GM18526 (cell line): Measurements from ENCODE around the gene ABHD1.

Experiments used
- POLR2A ChIP-seq: IDR thresholded peaks from 3 replicates; pipeline ENCODE4 v1.6.1; 2011; ENCODE audit not compliant: insufficient read length; ENCODE audit errors: extremely low read depth

ABHD1 gene

DNA sequence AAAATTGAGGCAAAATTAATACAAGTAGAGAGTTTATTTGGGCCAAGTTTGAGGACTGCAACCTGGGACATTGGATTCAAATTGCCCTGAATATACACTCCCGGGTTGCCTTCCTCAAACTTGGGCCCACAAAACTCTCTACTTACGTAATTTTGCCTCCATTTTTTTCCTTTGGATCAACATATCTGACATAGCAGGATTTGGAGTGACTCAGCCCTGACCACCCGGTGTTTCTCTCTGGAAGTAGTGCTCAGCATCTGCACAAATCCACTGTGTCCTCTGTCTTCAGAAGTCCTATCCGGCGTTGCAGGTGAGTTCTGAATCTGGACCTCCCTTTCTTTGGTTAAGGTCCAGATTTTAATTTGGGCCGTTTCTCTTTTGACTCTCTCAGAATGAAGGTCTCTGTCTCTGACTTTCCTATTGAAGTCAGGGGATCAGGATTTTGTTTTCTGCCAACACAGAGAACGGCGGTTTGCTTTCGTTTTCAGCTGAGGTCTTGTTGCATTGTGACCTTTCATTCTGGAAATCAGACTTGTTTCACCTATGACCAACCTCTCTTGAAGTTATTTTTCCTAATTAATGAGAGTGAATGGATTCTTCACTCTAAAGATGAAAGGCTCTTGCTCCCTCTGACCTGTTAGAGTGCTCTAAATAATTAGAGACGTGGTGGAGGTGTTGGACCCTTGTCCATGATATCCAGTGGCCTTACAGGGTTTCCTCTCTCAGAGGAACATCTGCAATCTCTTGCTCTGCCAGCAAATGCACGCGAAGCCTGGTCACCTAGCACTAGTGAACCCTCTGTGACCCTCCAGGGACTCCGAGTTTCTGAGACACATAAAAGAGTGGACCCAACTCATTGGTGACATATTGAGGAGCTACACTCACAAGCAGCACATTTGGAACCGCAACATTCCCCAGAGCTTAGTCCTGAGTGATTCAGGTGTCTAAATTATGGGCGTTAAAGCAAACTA is 38.8 kb downstream of the ABHD1 start:
- no peak for TF ChIP-seq POLR2A

DNA sequence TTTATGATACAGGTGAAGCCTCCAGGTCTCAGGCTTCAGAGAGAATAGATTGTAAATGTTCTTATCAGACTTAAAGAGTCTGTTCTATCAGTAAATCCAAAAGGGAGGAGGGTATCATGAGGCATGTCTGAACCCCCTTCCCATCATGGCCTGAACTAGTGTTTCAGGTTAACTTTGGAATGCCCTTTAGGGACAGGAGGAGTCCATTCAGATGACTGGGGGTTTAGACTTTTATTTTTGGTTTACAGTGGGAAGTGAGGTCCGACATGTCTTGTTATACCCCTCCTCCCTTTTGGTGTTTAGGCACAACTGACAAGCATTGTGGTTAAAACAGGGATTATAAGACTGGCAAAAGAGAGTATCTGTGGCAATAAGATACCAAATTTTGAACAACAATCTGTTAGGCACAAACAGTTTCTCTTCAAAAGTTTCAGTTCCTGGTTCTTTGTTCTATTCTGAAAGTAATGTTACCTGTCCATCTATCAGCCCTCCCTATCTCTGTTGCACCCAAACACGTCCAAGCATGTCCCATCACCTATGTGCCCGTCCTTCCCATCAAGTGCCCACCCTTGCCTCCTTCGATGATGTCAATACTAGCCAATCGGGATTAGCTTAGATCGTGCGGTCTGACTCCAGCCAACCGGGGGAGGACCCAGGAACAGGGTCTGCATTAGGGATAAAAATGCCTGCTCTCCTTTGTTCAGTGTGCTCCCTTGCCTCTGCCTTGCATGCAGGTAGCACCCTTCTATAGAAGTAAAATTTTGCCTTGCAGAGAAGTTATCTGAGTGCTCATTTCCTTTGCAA is 41.5 kb downstream of the ABHD1 start:
- no peak for TF ChIP-seq POLR2A

DNA sequence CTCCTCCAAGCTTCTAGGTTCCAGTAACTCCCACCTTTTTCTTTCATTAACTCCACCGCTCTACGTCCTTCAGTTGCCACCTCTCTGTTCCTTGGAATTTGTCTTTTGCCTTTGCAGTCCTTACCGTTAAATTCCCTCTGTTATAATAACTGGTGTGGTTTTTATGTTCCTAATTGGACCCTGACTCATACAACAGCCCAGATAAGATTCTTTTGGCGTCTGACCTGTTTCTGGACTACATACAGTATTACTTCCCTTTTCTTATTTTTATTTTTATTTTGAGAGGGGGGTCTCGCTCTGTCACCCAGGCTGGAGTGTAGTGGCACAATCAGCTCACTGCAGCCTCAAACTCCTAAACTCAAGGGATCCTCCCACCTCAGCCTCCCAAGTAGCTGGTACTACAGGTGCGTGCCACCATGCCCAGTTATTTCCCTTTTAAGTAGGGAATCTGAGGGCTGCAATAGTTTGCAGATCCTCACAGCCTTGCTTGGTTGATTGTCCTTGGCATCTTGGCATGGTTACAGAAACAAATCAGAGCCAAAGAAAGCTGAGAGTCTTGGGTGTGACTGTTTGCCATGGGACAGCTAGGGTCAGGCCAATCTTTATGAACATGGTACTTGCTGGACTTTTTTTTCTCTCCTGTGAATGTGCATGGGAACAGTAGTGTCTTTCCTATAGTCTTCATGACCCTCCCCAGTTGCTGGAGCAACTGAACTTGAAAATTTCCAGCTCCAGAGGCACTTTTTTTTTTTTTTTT is 47.1 kb downstream of the ABHD1 start:
- no peak for TF ChIP-seq POLR2A

DNA sequence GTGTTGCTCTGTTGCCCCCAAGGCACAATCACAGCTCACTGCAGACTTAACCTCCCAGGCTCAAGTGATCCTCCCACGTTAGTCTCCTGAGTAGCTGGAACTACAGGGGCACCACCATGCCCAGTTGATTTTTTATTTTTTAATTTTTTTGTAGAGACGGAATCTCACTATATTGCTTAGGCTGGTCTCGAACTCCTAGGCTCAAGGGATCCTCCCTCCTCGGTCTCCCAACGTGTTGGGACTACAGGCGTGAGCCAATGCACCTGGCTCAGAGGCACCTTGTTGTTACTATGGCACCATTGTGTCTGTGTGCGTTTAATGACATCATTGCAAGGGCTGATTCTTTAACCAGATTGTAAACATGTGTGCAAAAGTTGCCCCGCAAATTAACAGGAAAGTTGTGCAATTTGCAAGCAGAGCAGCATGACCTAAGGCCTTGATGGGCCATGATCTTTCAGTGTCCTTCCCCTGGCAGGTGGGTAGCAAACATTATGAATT is 47.8 kb downstream of the ABHD1 start:
- no peak for TF ChIP-seq POLR2A

DNA sequence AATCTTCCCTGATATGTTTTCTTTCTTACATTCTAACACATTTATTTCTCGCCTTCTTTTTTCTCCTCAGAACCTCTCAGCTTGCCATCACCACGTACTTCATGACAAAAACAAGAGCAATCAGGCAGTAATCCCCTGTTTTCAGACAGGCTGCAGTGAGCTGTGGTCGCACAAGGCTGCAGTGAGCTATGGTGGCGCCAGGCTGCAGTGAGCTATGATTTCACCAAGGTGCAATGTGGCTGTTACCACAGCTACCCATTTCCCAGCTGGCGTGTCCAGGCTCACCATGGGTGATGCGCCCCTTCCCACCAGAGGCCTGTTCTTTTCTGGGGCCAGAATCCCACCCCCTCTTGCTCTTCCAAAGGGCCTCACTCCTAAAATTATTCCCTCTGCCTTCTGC is 51.0 kb downstream of the ABHD1 start:
- no peak for TF ChIP-seq POLR2A

DNA sequence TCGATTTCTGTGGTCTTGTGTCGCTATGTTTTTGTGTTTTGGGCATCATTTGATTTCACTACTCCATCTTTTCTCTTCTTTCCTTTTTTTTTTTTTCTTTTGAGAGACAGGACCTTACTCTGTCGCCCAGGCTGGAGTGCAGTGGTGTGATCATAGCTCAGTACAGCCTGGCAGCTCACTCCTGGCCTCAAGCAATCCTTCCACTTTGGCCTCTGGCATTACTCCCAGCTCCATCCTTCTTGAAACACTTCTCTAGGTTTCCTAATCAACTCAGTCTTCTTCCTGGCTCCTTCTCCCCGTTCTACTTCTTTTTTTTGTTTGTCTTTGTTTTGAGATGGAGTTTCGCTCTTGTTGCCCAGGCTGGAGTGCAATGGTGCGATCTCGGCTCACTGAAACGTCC is 51.7 kb downstream of the ABHD1 start:
- no peak for TF ChIP-seq POLR2A

DNA sequence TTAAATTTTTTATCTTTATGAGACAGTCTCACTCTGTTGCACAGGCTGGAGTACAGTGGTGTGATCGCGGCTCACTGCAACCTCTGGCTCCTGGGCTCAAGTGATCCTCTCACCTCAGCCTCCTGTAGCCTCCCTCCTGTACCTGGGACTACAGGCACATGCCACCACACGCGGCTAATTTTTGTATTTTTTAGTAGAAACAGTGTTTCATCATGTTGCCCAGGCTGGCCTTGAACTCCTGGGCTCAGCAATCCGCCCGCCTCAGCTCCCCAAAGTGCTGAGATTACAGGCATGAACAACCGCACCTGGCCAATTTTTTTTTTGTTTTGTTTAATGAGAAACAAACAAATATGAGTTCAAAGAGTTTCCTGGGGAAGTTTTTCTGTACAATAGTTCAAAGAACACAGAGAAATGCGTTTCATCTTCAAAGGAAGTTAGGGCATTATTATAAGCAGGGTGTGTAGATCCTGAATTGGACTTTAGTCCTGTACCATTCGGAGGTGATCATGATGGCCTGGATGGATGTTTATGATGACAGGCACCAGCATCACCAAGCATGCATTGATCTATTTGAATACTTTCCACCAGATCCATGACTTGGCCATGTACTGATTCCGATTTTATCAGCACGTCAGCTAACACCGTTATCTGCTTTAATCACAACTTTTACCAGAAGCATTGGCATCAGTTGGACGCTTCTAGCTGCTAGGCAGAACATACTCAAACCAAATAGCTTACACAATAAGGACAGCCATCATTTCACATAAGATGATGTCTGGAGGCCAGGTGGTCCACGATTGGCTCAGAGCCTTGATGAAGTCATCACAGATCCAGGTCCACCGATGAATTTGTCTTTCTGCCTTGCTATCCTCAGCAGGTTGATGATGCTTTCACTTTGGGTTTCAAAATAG is 54.1 kb downstream of the ABHD1 start:
- TF ChIP-seq POLR2A = no peak

DNA sequence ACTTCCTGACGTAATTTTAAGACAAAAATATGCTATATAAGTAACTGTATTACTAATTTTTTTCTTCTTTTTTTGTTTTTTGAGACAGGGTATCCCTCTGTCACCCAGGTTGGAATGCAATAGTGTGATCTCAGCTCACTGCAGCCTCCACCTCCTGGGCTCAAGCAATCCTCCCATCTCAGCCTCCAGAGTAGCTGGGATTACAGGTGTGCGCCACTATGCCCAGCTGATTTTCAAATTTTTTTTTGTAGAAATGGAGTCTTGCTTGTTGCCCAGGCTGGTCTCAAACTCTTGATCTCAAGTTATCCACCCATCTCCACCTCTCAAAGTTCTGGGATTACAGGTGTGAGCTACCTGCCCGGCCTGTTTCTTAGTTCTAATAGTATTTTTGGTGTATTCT is 54.9 kb downstream of the ABHD1 start:
- TF ChIP-seq POLR2A = no peak

DNA sequence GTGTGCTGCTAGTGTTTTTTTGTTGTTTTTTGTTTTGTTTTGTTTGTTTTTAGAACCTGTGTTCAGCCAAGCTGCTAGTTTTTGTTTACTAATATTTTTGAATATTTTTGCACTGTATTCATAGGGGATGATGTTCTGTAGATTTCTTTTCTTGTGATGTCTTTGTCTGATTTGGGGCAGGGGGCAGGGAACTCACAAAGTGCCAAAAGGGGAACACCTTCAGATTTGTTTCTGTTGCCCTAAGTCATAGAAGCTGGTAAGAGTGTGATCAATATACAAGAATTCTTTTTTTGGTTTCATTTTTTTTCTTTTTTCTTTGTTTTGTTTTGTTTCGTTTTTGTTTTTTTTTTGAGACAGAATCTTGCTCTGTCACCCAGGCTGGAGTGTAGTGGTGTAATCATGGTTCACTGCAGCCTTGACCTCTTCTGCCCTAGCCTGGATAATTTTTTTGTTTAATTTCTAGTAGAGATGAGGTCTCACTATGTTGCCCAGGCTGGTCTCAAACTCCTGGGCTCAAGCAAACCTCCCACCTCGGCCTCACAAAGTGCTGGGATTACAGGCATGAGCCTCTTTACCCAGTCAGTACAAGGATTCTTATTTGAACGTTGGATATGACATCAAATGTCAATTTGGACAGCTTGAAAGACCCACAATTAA is 55.9 kb downstream of the ABHD1 start:
- no peak for TF ChIP-seq POLR2A
